Dendritic cell treated with granulocyte-macrophage colony-stimulating factor and Interleukin-4, amounts not matched to agents 40 ng/mL and 50 ng/mL, for 4 days (primary cell): ENCODE results near the gene RNF212B.
"Not testable (repeated sequence)": the region's sequence is repeated elsewhere in the genome, so short reads cannot be mapped to it uniquely, and the experiment has no call there.

ENCODE experiments used
- H3K27ac Mint-ChIP-seq: one replicate; pipeline ENCODE4 v1.8.0; 2022; ENCODE audit warnings: mild to moderate bottlenecking, mixed read lengths
- H3K27me3 Mint-ChIP-seq: one replicate; pipeline ENCODE4 v1.8.0; 2022; ENCODE audit warnings: mild to moderate bottlenecking, mixed read lengths
- H3K36me3 Mint-ChIP-seq: one replicate; pipeline ENCODE4 v1.8.0; 2022; ENCODE audit warnings: low read depth, mixed read lengths
- H3K4me1 Mint-ChIP-seq: one replicate; pipeline ENCODE4 v1.8.0; 2022; ENCODE audit warnings: low read depth, mixed read lengths
- H3K4me3 Mint-ChIP-seq: one replicate; pipeline ENCODE4 v1.8.0; 2022; ENCODE audit warnings: mild to moderate bottlenecking, moderate library complexity, mixed read lengths
- H3K9me3 Mint-ChIP-seq: one replicate; pipeline ENCODE4 v1.8.0; 2022; ENCODE audit warnings: mixed read lengths
- intact Hi-C: fragments of 100-400 bp; cut with micrococcal nuclease; formaldehyde crosslinking; loops from one replicate; pipeline ENCODE4 v1.15.0; 2022

The RNF212B gene

GRCh38 chr14:23258256-23258655 is 20.5 kb downstream of the RNF212B start:
- Mint-ChIP-seq H3K4me3 (no peak overlapping the region), H3K36me3 (no peaks in the 10 kb centered on the region), H3K27me3 (peaks cover 8% of the 10 kb centered on the region), H3K4me1 (peaks cover 12% of the 10 kb centered on the region), H3K27ac (no peak overlapping the region), H3K9me3 (no peaks in the 10 kb centered on the region)
- intact Hi-C loops: no loop called here

- Mint-ChIP-seq H3K27ac (no peak overlapping the region), H3K9me3 (no peaks in the 10 kb centered on the region), H3K4me1 (peaks cover 10% of the 10 kb centered on the region), H3K36me3 (no peaks in the 10 kb centered on the region), H3K27me3 (peaks cover 14% of the 10 kb centered on the region), H3K4me3 (no peak overlapping the region)
- intact Hi-C loops: no loop called here
These were observed 21.7 kb downstream of the RNF212B start for GRCh38 chr14:23259426-23259825.

GRCh38 chr14:23260849-23261248 is 23.1 kb downstream of the RNF212B start:
- intact Hi-C loops: loop anchor here (10.0 kb wide), 1 partner anchor 64 kb away; the partner anchor contains the start of gene PABPN1
- not testable (repeated sequence) for H3K27ac Mint-ChIP-seq, H3K4me3 Mint-ChIP-seq, H3K9me3 Mint-ChIP-seq, H3K36me3 Mint-ChIP-seq
- H3K4me1 Mint-ChIP-seq: peaks cover 15% of the 10 kb centered on the region
- peaks cover 21% of the 10 kb centered on the region for H3K27me3 Mint-ChIP-seq

GRCh38 chr14:23269193-23269592 is 31.5 kb downstream of the RNF212B start:
- Mint-ChIP-seq H3K27me3 (peaks cover 7% of the 10 kb centered on the region), H3K36me3 (no peaks in the 10 kb centered on the region), H3K4me1 (peaks cover 5% of the 10 kb centered on the region), H3K9me3 (no peaks in the 10 kb centered on the region), H3K4me3 (no peak overlapping the region), H3K27ac (no peak overlapping the region)
- intact Hi-C loops: loop anchor here (10.0 kb wide), 1 partner anchor 56 kb away; the partner anchor contains the start of gene PABPN1

GRCh38 chr14:23275412-23275811 is 37.7 kb downstream of the RNF212B start:
- no peaks in the 10 kb centered on the region for H3K27me3 Mint-ChIP-seq
- H3K4me3 Mint-ChIP-seq: no peak overlapping the region
- intact Hi-C loops: no loop called here
- H3K27ac Mint-ChIP-seq: no peak overlapping the region
- H3K36me3 Mint-ChIP-seq: peaks cover 36% of the 10 kb centered on the region
- H3K4me1 Mint-ChIP-seq: peaks cover 16% of the 10 kb centered on the region
- no peaks in the 10 kb centered on the region for H3K9me3 Mint-ChIP-seq

- Mint-ChIP-seq H3K4me3 (no peak overlapping the region), H3K27me3 (no peaks in the 10 kb centered on the region), H3K9me3 (no peaks in the 10 kb centered on the region), H3K36me3 (peaks cover 47% of the 10 kb centered on the region), H3K4me1 (peaks cover 16% of the 10 kb centered on the region), H3K27ac (no peak overlapping the region)
- intact Hi-C loops: no loop called here
These were observed 39.5 kb downstream of the RNF212B start for GRCh38 chr14:23277189-23277588.

- peaks cover 47% of the 10 kb centered on the region for H3K36me3 Mint-ChIP-seq
- peaks cover 20% of the 10 kb centered on the region for H3K4me1 Mint-ChIP-seq
- H3K9me3 Mint-ChIP-seq, intact Hi-C loops, H3K27ac Mint-ChIP-seq, H3K4me3 Mint-ChIP-seq, H3K27me3 Mint-ChIP-seq: not testable (repeated sequence)
These were observed 40.2 kb downstream of the RNF212B start for GRCh38 chr14:23277928-23278327.

- H3K4me1 Mint-ChIP-seq: peaks cover 24% of the 10 kb centered on the region
- no peak overlapping the region for H3K27ac Mint-ChIP-seq
- intact Hi-C loops: no loop called here
- H3K27me3 Mint-ChIP-seq: no peaks in the 10 kb centered on the region
- H3K4me3 Mint-ChIP-seq: no peak overlapping the region
- H3K36me3 Mint-ChIP-seq: peaks cover 36% of the 10 kb centered on the region
- no peaks in the 10 kb centered on the region for H3K9me3 Mint-ChIP-seq
These were observed 43.5 kb downstream of the RNF212B start for GRCh38 chr14:23281247-23281646.

GRCh38 chr14:23284654-23285529 is 47.2 kb downstream of the RNF212B start:
- Mint-ChIP-seq H3K27ac (peak overlapping the region; percentile 100), H3K27me3 (no peaks in the 10 kb centered on the region), H3K4me1 (peaks cover 33% of the 10 kb centered on the region), H3K9me3 (no peaks in the 10 kb centered on the region), H3K4me3 (peak overlapping the region; percentile 98), H3K36me3 (peaks cover 23% of the 10 kb centered on the region)
- intact Hi-C loops: loop anchor here (5.0 kb wide), 1 partner anchor 278 kb away; no protein-coding TSS in a partner anchor

GRCh38 chr14:23285530-23286019 is 47.8 kb downstream of the RNF212B start:
- intact Hi-C loops: loop anchor here (1.0 to 5.0 kb wide), 3 partner anchors 15 to 278 kb away; partner anchors contain the start of gene PABPN1
- Mint-ChIP-seq H3K27ac (peak overlapping the region; percentile 100), H3K36me3 (peaks cover 23% of the 10 kb centered on the region), H3K9me3 (no peaks in the 10 kb centered on the region), H3K27me3 (no peaks in the 10 kb centered on the region), H3K4me3 (peak overlapping the region; percentile 98), H3K4me1 (peaks cover 33% of the 10 kb centered on the region)

- H3K4me1 Mint-ChIP-seq: peaks cover 33% of the 10 kb centered on the region
- H3K9me3 Mint-ChIP-seq: no peaks in the 10 kb centered on the region
- H3K27ac Mint-ChIP-seq: peak within 1 kb of the TSS; percentile 100
- H3K4me3 Mint-ChIP-seq: peak within 1 kb of the TSS; percentile 98
- no peaks in the 10 kb centered on the region for H3K27me3 Mint-ChIP-seq
- intact Hi-C loops: loop anchor here (1.0 to 5.0 kb wide), 3 partner anchors 15 to 279 kb away; partner anchors contain the start of gene PABPN1
- H3K36me3 Mint-ChIP-seq: peaks cover 21% of the 10 kb centered on the region
These were observed 48.5 kb downstream of the RNF212B start, which contains the start of gene HOMEZ for GRCh38 chr14:23286020-23286901. Gene HOMEZ (minus strand): TSS chr14:23286132. CDS start chr14:23285952, 180 bp downstream.

- intact Hi-C loops: loop anchor here (1.0 to 5.0 kb wide), 3 partner anchors 14 to 280 kb away; partner anchors contain the start of gene PABPN1
- no peaks in the 10 kb centered on the region for H3K27me3 Mint-ChIP-seq
- peak overlapping the region; percentile 100 for H3K27ac Mint-ChIP-seq
- peaks cover 19% of the 10 kb centered on the region for H3K36me3 Mint-ChIP-seq
- peak overlapping the region; percentile 98 for H3K4me3 Mint-ChIP-seq
- H3K4me1 Mint-ChIP-seq: peaks cover 33% of the 10 kb centered on the region
- H3K9me3 Mint-ChIP-seq: no peaks in the 10 kb centered on the region
These were observed 49.3 kb downstream of the RNF212B start for GRCh38 chr14:23286902-23287479.
